EL (cell line): ENCODE data around the gene THSD1.

Experiments
- DNase-seq: peaks from one replicate; pipeline ENCODE4 v3.0.0-alpha.2; 2016

THSD1 gene, protein sequence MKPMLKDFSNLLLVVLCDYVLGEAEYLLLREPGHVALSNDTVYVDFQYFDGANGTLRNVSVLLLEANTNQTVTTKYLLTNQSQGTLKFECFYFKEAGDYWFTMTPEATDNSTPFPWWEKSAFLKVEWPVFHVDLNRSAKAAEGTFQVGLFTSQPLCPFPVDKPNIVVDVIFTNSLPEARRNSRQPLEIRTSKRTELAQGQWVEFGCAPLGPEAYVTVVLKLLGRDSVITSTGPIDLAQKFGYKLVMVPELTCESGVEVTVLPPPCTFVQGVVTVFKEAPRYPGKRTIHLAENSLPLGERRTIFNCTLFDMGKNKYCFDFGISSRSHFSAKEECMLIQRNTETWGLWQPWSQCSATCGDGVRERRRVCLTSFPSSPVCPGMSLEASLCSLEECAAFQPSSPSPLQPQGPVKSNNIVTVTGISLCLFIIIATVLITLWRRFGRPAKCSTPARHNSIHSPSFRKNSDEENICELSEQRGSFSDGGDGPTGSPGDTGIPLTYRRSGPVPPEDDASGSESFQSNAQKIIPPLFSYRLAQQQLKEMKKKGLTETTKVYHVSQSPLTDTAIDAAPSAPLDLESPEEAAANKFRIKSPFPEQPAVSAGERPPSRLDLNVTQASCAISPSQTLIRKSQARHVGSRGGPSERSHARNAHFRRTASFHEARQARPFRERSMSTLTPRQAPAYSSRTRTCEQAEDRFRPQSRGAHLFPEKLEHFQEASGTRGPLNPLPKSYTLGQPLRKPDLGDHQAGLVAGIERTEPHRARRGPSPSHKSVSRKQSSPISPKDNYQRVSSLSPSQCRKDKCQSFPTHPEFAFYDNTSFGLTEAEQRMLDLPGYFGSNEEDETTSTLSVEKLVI

DNA sequence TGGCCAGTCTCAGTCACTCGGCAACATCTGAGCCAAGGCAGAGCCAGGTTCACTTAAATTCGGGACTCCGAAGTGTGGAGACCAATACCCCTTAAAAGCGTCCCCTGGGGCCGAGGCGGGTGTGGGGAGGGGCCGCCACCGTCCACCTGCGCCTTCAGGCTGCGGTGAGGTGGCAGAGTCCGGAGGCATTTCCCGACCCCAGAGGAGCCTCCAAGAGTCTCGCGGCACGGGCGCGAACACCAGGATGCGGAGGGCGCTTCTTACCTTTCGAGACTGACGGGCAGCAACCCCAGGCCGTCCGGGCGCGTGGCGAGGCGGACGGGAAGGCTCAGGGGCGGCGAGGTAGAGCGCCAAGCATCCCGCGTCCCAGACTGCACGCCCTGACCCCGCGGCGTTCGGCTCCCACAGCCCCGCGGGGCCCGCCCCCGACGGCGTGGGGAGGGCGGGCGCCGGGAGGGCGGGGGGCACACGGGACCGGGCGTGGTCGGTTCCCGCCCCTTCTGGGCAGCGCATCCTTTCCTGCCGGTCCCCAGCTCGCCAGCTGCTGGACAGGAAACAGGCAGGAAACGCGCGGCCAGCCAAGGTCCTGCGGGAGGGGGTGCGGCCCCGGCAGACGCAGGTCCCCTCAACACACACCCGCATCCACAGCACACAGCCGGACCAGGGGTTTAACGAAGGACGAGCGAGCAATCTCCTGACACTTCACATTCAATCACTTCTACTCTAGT, at the start of gene THSD1:
THSD1 (minus strand) TSS at position 406 of the 728 bp plus-strand sequence. CDS start 3,572 bp downstream, outside the sequence.
- peak; percentile 64 for DNase-seq

DNA sequence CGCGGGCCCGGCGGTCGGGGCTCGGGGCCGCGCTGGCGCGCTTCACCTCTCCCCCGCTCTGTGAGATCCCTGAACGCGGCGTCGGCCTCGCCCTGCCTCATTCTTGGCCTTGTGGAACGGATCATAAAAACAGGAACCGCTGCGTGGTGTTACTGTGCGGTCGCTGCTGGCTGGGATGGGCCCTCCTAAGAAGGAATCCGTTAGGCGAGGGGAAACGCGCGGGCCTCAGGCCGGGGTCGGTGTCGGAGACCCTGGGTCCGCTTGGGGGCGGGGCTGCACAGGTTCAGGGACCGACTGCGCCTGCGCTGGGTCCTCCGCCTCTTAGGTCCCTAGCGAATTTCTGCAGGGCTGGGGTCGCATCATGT, 49.7 kb upstream of the THSD1 start:
- peak; percentile 61 for DNase-seq

DNA sequence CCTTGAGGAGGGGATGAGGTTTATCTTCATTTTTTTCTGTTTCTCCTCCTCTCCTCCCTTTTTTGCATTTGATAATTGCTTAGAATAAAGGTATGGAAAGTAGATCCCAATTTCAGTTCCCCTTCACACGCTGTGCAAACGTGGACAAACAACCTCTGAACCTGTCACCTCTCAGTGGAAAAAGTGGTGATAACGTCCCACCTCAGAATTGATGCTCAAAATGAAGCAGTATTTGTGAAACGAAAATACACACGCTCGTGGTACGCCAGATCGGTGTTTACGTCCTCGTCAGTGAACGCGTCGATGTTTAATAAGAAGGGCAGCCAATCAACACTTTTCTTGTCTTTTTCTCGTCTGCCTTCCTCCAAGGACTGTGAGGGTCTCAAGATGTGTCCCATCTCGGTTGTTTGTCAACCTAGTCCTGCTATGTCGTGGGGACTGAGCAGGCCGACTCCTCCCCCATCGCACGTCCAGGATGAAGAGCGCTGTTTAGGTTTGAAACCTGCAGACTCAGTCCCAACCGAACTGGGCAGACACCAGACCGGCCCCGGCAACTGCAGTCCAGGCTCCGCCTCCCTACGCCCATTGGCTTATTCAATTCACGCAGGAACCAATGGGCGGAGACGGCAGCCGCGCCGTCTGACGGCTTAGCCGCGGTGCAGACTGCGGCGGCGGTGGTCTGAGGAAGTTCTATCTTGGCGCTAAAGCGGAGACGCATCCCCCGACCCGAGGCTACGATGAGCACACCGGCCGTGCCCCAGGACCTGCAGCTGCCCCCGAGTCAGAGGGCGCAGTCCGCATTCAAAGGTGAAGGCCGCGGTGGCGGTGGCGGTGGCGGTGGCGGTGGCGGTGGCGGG, 49.1 kb upstream of the THSD1 start, which contains the start of gene CKAP2:
CKAP2 (plus strand) TSS at position 659 of the 857 bp plus-strand sequence; CDS start at position 738, 79 bp downstream.
- DNase-seq, result peak; percentile 95

DNA sequence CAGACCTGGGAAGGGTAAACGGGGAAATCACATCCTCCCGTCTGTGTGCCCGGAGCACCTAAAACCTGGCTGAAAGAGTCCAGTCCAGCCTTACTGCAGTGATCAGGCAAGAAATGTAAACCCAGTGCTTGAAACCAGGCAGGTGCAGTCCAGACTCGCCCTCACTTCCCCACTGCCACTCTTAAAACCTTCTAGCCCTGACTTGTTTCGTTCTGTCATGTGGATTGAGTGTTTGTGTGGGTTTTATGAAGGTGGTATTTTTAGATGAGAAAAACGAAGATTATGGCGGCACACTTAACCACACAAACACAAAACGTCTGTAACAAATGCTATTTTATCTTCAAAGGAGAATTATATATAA, 48.5 kb upstream of the THSD1 start:
- peak; percentile 9 for DNase-seq

DNA sequence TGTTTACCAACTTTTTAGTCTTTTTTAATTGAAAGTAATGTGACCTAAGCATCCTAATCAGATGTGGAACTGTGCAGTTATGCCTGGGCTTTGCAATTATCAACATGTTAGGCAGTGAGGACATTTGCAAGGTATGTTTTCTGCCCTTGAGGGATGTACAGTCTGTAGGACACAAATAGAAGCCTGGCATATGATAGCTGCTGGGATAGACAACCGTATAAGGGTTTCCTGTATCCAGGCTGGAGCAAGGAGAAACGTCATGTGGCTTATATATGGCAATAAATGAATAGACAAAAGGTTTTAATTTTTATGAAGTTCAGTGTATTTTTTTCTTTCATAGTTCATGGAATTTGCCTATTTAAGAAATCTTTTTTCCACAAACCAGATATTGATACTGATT, 46.5 kb upstream of the THSD1 start:
- DNase-seq, result no peak

DNA sequence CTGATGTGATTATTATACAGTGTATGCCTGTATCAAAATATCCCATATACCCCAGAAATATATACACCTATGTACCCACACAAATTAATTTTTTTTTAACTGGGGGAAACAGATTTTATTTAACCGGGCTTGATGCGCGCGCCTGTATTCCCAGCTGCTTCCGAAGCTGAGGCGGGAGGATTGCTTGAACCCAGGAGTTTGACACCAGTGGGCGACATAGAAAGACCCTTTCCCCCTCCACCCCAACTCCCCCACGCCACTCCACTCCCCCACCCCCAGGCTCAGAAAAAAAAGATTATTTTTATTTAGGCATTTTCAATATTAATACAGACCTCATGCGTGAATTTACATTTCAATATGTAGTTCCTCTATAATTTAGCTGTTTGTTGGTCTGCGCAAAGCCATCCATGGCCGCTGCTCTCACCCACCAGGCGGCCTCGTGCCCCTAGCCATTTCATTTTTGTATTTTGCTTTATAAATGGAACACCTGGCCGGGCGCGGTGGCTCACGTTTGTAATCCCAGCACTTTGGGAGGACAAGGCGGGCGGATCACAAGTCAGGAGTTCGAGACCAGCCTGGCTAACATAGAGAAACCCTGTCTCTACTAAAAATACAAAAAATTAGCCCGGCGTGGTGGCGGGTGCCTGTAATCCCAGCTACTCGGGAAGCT, 45.3 kb upstream of the THSD1 start:
- no peak for DNase-seq

DNA sequence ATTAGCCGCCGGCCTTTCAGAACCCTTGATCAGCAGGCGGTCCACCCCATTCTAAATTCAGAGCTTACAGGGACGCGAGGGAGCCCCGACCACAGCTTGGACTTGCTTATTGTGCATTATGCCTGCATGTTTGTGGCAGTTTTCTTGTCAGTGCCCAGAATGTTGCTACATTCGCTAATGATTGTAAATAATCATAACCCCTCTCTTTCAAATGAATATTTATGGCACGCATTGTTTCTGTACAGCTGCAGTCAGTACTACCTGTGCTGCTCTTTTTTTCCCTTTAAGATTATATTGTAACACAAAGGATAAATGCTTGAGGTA, 44.8 kb upstream of the THSD1 start:
- DNase-seq, result no peak

DNA sequence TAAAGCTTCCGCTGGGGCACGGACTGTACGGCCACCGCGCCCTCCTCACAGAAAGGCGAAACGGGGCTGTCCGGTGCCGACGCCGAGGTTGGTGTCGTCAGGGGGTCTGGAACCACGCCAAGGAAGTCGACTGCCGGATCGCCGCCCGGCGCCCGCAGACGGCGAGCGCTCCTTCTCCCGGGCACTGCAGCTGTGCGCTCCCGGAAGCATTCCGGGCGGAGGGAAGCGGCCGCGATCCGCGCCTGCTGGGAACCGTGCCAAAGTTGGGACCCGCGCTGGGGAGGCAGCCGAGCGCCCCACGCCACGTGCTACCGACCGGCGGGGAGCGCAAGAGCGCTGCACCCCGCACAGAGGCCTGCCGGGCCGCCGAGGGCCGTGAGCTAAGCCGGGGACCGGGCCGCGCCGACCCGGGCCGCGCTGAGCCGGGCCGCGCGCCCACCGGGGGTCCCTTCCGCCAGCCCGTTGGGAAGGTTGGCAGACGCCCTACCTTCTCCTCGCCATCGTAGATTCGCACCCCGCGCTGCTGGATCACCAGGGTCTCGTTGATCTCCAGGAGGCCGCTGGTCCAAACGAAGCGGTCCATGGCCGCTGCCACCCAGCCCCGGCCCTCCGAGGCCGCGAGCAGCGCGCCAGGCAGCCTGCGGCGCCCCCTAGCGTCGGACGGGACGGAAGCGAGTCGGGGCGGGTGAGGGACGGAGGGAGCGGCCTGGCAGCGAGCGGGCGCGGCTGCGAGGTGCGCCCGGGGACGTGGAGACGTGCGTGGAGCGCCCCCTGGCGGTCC, 44.2 kb upstream of the THSD1 start, which contains the start of gene VPS36:
VPS36 (minus strand) TSS at position 623 of the 781 bp plus-strand sequence; CDS start at position 583, 40 bp downstream.
- DNase-seq, result peak; percentile 93

DNA sequence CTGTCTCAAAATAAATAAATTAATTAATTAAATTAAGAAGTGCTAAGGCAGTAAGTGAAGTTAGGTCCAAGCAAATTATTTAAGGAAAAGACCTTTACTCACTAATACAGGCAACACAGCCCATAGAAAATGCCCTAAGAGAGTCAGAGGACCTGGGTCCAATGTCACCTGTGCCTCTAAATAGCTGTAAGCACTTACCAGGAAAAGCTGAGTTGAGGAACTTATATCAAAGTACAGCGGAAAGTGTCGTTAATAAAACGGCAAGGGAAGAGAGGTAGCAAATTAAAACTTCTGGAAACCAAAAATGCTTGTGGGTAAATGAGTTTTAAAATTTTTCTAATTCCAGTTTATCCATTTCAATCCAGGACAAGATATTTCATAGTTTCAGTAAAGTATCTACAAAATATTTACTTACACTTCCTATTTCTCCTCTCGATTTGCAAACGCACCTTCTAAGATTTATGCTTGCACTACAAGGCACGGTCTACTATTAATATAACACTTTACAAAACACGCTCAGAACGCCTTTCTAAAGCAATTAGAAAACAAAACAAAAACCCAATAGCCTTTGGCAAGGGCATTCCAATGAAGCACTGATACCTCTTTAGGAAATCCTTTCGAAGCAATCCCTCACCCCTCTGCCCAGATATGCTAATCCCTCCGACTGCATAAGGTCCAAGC, 43.5 kb upstream of the THSD1 start:
- DNase-seq, result no peak

DNA sequence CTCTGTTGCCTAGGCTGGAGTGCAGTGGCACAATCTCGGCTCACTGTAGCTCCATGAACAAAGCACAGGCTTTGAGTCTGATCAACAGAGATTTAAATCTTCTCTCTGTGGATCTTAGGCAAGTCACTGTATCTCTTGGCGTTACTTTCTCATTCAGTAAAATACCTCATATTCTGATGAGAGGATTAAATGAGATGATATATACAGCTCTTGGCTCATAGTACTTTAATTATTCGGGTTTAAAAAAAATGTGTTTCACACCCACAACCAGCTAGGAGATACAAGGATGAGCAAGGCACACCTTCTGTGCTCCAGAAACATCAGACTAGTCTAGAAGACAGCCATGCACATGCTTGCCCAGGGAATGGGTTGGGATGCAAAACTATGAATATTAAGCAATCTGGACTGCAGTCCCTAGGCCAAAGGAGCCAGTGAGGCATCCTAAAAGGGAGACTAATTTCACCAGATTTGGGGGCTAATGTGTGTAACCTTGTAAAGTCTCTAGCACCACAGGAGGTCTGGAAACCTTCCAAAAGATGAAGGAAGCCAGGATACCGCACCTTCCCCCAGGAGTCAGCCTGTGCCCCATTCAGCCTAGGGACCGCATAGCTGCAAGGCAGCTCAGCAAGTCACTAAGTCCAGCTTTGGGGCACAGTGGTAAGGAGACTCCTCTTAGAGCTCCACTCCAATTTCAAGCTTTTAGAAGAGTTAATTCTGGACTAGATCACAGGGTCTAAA, 42.0 kb upstream of the THSD1 start:
- peak; percentile 10 for DNase-seq

DNA sequence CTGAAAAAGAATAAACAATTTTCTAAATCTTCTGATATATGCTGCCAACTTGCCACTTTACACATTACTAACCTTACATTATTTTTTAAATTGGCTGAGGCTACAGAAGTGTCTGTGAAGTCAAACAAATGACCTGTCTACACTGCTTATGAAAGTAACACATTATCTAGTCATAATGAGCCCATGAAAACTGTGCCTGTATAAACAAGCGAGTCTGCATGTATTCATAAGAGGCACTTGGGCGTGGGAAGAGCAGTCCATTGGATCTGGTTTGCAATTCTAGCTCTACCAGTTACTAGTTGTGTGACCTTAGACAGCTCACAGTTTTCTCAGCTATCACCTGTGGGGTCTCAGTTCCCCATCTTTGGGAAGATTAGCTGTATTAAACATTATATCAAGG, 41.4 kb upstream of the THSD1 start:
- DNase-seq, result no peak

DNA sequence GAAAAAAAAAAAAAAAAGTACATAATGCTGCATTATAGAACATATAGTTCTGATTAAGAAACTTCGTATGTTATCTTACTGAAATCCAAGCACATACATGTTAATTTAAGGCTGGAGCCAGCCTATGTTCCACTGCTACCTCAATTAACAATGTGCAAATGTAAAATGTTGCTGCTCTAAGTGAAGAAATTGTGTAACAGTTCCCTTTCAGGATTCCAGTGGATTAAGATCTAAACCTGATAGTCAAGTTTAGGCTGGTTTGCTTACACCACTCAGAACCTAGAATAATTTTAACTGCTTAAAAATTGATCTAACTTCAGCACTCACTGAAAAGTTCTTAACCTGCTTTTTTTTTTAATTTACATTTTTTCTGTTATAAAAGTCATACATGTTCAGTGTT, 40.3 kb upstream of the THSD1 start:
- DNase-seq, result no peak

DNA sequence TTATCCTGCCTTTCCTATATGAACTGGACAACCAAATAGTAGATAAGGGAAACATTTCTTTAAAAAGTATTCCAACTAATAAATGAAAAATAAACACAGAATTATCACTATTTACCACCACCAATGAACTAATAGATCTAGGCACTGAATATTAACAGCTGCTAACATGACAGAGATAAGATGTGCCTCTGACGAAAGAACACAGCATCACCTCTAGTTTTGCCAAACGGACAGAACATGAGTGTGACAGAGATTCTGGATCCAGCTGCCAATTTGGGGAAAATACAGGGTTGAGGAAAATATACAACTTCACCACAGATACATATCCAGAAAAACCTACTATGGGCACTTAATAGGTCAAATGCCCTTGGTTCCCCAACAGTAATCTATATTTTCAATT, 26.5 kb upstream of the THSD1 start:
- no peak for DNase-seq

DNA sequence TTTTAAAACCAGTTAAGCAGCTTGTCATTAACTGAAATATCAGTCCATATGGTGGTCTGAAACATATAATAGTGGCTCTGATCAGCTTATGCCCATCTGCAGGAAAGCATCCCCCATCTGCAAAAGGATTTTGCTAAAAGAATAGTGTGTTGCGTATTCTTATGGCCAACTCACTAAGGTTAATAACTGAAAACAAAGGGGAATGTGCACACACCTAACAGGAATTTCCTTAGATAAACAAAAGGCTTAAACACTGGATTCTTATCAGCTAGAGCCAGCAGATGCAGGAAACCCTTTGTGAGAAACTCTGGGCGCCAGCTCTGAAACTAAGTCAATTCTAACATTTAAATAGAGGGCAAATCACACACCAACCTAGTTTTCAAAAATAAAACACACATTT, 22.3 kb upstream of the THSD1 start:
- peak; percentile 7 for DNase-seq

DNA sequence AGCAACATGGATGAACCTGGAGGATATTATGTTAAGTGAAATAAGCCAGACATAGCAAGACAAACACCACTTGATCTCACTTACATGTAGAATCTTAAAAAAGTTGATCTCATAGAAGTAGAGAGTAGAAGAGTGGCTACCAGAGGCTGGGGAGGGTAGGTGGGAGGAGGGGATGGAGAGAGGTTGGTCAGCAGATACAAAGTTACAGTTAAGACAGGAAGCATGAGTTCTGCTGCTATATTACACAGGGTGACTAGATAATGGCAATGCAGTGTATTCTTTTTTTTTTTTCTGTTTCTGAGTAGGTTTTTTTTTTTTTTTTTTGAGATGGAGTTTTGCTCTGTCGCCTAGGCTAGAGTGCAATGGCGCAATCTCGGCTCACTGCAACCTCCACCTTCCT, 15.2 kb upstream of the THSD1 start:
- no peak for DNase-seq

DNA sequence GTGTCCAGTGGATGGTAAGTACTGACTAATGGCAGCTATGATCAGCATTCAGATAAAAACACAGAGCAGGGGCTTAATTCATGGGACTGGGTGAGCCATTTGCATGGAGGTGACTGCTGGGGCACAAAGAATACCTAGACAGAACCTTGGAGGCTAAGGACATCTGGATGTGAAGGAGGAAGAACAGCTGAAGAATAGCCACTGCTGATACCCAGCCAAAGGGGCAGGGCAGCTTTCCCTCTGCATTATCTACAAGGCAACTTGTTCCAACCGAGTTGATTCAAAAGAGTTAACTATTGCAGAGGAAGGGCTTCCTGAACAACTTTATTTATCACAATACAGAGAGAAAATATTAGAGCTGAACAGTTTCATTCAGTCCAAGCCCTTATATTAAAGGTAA, 13.1 kb upstream of the THSD1 start:
- DNase-seq, result no peak

DNA sequence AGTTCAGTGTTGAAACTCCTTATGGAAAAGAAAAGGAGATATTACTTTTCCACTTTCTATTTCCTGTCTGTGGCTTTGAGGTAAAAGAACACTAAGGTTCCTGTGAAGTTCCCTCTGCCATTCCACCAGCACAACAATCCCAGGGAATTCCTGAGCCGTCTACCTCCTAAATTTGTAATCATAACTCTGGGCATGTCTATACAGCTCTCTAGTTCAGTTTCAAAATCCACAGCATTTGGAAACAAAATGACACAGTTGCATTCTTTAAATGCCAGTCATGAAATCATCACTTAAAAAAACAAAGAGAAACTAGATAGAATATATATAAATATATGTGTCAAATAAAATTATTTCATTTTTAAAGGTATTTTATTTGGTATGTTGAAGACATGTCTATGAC, 9.0 kb upstream of the THSD1 start:
- DNase-seq, result peak; percentile 72

DNA sequence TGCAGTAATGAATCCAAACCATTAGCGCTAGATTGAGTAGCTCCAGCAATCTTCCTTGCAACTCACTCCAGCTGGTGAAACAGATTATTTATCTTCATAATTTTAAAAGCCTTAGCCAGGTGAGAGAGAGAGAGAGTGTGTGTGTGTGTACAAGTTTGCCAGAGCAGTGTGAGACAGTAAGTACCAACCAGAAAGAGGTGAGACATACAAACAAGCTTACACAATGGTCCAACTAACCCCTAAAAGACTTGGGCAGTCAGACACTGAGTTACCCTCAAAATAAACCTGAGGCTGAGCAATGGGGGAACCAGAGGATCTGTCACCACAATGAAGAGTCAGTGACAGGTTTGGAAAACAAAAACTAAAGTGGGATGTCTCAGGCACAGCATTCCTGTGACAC, 8.1 kb upstream of the THSD1 start:
- no peak for DNase-seq

DNA sequence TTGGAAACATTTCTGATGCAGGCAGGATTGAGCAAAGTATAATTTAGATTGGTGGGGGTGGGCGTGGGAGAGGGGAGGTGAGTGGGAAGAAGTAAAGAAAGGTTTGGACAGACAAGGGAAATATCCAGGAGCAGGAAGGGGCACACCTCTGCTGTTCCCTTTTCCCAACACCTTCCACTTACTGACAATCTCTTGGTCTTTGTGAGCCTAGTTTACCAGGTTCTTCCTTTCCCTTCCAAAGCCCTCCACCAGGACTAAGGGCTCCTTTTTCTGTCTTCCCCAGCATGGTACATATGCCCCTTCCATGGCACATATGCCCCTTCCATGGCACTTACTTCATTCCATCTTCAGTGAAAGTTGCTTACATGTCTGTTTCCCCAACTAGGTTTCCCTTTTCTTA, 6.2 kb upstream of the THSD1 start:
- DNase-seq, result no peak

DNA sequence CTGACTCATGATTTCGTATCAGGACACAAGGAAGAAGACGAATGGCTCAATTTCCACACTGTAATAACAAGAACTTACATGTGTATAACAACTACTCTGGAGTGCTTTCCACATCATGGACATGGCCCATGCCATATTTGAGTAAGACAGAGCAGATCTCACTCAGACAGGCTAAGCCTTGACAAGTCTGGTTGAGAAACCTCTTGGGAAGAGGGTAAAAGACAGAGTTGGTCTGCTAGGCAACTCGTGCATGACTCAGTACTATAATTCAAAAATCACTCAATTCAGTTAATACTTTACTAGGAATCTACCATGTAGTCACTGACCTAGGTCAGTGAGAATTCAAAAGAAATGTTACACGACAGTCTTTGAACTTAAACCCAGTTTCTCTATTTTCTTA, 5.7 kb upstream of the THSD1 start:
- DNase-seq, result peak; percentile 23
